HepG2 (cell line): ENCODE results near the gene ABCC10. TPM values are rescaled to one million over a fixed set of nuclear protein-coding genes. Genes with fewer than 3 reads are reported as not detected.

ENCODE experiments used
- EEA1 ChIP-seq: sonication (generic); formaldehyde crosslinking; IDR thresholded peaks from 2 replicates; pipeline ENCODE4 v1.5.1; 2020; ENCODE audit warnings: mild to moderate bottlenecking, missing genetic modification reagents, borderline replicate concordance
- GPN1 ChIP-seq: sonication (generic); formaldehyde crosslinking; IDR thresholded peaks from 2 replicates; pipeline ENCODE4 v1.5.1; 2020; ENCODE audit warnings: missing genetic modification reagents, borderline replicate concordance
- JUND ChIP-seq: sonication (generic); formaldehyde crosslinking; IDR thresholded peaks from 2 replicates; pipeline ENCODE4 v1.8.0; 2022; ENCODE audit warnings: mild to moderate bottlenecking, missing genetic modification reagents
- MEIS1 ChIP-seq: sonication (generic); formaldehyde crosslinking; IDR thresholded peaks from 2 replicates; pipeline ENCODE4 v1.9.0; 2021; ENCODE audit warnings: mild to moderate bottlenecking, missing genetic modification reagents, moderate library complexity, borderline replicate concordance
- NFATC3 ChIP-seq: sonication (generic); formaldehyde crosslinking; IDR thresholded peaks from 2 replicates; pipeline ENCODE4 v1.5.1; 2020; ENCODE audit warnings: mild to moderate bottlenecking, missing genetic modification reagents
- PCBP2 ChIP-seq: fragments of 200-400 bp; formaldehyde crosslinking; optimal IDR thresholded peaks from 2 replicates; pipeline ENCODE3; 2018; ENCODE audit warnings: low read length, low read depth; ENCODE audit not compliant: poor library complexity, severe bottlenecking
- TBL1XR1 ChIP-seq: fragments of 150-350 bp; IDR thresholded peaks from 2 replicates; pipeline ENCODE4 v1.6.1; 2014; ENCODE audit warnings: borderline replicate concordance, low read length; ENCODE audit not compliant: partially characterized antibody
- TEAD3 ChIP-seq: optimal IDR thresholded peaks from 2 replicates; pipeline ENCODE3; 2016; ENCODE audit warnings: borderline replicate concordance
- ZBTB21 ChIP-seq: sonication (generic); formaldehyde crosslinking; IDR thresholded peaks from 2 replicates; pipeline ENCODE4 v1.4.0; 2020; ENCODE audit warnings: missing genetic modification reagents
- ZNF121 ChIP-seq: sonication (generic); formaldehyde crosslinking; IDR thresholded peaks from 2 replicates; pipeline ENCODE4 v1.5.0; 2020; ENCODE audit warnings: mild to moderate bottlenecking, missing genetic modification reagents
- ZNF256 ChIP-seq: sonication (generic); formaldehyde crosslinking; conservative IDR thresholded peaks from 2 replicates; pipeline ENCODE4 v1.4.0; 2020; ENCODE audit warnings: missing genetic modification reagents
- ZNF3 ChIP-seq: IDR thresholded peaks from 2 replicates; pipeline ENCODE4 v1.7.0; 2017; ENCODE audit warnings: inconsistent platforms
- ZNF674 ChIP-seq: sonication (generic); formaldehyde crosslinking; IDR thresholded peaks from 2 replicates; pipeline ENCODE4 v1.5.0; 2020; ENCODE audit warnings: low read depth, mild to moderate bottlenecking, missing genetic modification reagents
- ZNF747 ChIP-seq: sonication (generic); formaldehyde crosslinking; IDR thresholded peaks from 2 replicates; pipeline ENCODE4 v1.8.1; 2023; ENCODE audit warnings: missing genetic modification reagents, mild to moderate bottlenecking, borderline replicate concordance
- polyA plus RNA-seq, 8 experiments: library from polyadenylated mRNA; depleted of rRNA in 3 of 8; stranded (reverse) in 7 of 8; unstranded in 1 of 8; fragments of >200 nt; fragmentation: Illumina TruSeq in 4 of 8; extraction: Trizol in 4 of 8; gene quantifications; 2 replicates each; pipeline versions ENCODE4 v1.2.1 to v1.2.3, GENCODE V29; 2011 to 2016; ENCODE audit warnings: low read depth in 4 of 8, missing spikeins in 1 of 8, mixed read lengths in 1 of 8; ENCODE audit not compliant: insufficient read depth in 1 of 8
- total RNA-seq, 5 experiments: library from RNA; depleted of rRNA; stranded (reverse); fragments of >200 nt; fragmentation: Illumina TruSeq; extraction: Trizol; gene quantifications; 2 replicates each; pipeline ENCODE4 v1.2.3, GENCODE V29; 2016; ENCODE audit warnings: low read depth in 1 of 5
- TF ChIP-seq, protein P1 (sequence below): sonication (generic); formaldehyde crosslinking; IDR thresholded peaks from 2 replicates; pipeline ENCODE4 v1.4.0; 2020; ENCODE audit warnings: missing genetic modification reagents, borderline replicate concordance
- TF ChIP-seq, protein P2 (sequence below): sonication (generic); formaldehyde crosslinking; IDR thresholded peaks from 2 replicates; pipeline ENCODE4 v1.4.0; 2020; ENCODE audit warnings: mild to moderate bottlenecking, missing genetic modification reagents
- TF ChIP-seq, protein P3 (sequence below): IDR thresholded peaks from 2 replicates; pipeline ENCODE4 v1.4.0; 2020; ENCODE audit warnings: mild to moderate bottlenecking, missing genetic modification reagents
- TF ChIP-seq, protein P4 (sequence below): sonication (generic); formaldehyde crosslinking; IDR thresholded peaks from 2 replicates; pipeline ENCODE4 v1.5.0; 2020; ENCODE audit warnings: mild to moderate bottlenecking, missing genetic modification reagents

Gene ABCC10
- total and polyA plus RNA-seq, 2 of the 13 experiments (the other 11 are each of a cell fraction or from before 2014, with no cell fraction given), result 16.0 to 24.3 TPM

DNA sequence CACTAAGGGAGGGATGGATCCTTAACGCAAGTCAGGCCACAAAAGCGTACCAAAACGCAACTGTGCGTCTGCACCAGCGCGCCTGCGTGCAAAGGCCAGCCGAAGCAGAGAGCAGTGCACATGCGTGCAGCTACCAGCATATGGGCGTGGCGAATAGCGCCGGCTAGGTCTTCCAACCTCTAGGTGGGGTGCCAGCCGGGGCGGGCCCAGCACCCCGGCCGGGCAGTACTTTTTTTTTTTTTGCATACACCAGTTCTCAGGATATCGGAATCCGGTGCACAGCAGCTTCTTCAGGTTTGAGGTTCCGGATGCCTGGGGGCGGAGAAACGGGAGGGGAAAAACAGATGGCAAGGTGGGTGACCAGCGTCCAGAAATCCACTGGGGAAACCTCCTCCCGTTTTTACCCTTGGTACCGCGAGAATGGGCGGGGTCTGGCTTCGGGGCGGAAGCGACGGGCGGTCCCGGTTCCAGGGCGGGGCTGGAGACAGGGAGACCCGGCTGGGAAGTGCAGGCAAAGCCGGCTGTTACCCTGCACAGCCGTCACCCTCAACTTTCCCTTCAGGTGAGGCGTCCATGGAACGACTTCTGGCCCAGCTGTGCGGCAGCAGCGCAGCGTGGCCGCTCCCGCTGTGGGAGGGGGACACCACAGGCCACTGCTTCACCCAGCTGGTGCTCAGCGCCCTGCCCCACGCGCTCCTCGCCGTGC is at the start of gene ABCC10 (continued):
- TF ChIP-seq MEIS1 (CRISPR knock-in tag) (peak; percentile 73; the same call in 1 of the 2 replicates), NFATC3 (CRISPR knock-in tag) (0 out of 2 replicates have a peak, but pooled peaks have one; percentile 11), EEA1 (CRISPR knock-in tag) (no peak; the same call in 1 of the 2 replicates), ZNF256 (CRISPR knock-in tag) (no peak; the same call in none of the 2 replicates), JUND (CRISPR knock-in tag) (no peak), GPN1 (CRISPR knock-in tag) (peak; percentile 54; the same call in 1 of the 2 replicates), ZNF121 (no peak), ZNF3 (CRISPR knock-in tag) (no peak; the same call in 1 of the 2 replicates), TEAD3 (CRISPR knock-in tag) (no peak), TBL1XR1 (peak; percentile 57), ZNF674 (no peak), PCBP2 (no peak), ZNF747 (CRISPR knock-in tag) (no peak), ZBTB21 (CRISPR knock-in tag) (peak; percentile 95; the same call in 1 of the 2 replicates)
- TF ChIP-seq, protein P1, sequence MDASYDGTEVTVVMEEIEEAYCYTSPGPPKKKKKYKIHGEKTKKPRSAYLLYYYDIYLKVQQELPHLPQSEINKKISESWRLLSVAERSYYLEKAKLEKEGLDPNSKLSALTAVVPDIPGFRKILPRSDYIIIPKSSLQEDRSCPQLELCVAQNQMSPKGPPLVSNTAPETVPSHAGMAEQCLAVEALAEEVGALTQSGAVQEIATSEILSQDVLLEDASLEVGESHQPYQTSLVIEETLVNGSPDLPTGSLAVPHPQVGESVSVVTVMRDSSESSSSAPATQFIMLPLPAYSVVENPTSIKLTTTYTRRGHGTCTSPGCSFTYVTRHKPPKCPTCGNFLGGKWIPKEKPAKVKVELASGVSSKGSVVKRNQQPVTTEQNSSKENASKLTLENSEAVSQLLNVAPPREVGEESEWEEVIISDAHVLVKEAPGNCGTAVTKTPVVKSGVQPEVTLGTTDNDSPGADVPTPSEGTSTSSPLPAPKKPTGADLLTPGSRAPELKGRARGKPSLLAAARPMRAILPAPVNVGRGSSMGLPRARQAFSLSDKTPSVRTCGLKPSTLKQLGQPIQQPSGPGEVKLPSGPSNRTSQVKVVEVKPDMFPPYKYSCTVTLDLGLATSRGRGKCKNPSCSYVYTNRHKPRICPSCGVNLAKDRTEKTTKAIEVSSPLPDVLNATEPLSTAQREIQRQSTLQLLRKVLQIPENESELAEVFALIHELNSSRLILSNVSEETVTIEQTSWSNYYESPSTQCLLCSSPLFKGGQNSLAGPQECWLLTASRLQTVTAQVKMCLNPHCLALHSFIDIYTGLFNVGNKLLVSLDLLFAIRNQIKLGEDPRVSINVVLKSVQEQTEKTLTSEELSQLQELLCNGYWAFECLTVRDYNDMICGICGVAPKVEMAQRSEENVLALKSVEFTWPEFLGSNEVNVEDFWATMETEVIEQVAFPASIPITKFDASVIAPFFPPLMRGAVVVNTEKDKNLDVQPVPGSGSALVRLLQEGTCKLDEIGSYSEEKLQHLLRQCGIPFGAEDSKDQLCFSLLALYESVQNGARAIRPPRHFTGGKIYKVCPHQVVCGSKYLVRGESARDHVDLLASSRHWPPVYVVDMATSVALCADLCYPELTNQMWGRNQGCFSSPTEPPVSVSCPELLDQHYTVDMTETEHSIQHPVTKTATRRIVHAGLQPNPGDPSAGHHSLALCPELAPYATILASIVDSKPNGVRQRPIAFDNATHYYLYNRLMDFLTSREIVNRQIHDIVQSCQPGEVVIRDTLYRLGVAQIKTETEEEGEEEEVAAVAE (CRISPR knock-in tag), result no peak
- TF ChIP-seq, protein P2, sequence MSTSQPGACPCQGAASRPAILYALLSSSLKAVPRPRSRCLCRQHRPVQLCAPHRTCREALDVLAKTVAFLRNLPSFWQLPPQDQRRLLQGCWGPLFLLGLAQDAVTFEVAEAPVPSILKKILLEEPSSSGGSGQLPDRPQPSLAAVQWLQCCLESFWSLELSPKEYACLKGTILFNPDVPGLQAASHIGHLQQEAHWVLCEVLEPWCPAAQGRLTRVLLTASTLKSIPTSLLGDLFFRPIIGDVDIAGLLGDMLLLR (CRISPR knock-in tag), result no peak; the same call in none of the 2 replicates
- TF ChIP-seq, protein P3, sequence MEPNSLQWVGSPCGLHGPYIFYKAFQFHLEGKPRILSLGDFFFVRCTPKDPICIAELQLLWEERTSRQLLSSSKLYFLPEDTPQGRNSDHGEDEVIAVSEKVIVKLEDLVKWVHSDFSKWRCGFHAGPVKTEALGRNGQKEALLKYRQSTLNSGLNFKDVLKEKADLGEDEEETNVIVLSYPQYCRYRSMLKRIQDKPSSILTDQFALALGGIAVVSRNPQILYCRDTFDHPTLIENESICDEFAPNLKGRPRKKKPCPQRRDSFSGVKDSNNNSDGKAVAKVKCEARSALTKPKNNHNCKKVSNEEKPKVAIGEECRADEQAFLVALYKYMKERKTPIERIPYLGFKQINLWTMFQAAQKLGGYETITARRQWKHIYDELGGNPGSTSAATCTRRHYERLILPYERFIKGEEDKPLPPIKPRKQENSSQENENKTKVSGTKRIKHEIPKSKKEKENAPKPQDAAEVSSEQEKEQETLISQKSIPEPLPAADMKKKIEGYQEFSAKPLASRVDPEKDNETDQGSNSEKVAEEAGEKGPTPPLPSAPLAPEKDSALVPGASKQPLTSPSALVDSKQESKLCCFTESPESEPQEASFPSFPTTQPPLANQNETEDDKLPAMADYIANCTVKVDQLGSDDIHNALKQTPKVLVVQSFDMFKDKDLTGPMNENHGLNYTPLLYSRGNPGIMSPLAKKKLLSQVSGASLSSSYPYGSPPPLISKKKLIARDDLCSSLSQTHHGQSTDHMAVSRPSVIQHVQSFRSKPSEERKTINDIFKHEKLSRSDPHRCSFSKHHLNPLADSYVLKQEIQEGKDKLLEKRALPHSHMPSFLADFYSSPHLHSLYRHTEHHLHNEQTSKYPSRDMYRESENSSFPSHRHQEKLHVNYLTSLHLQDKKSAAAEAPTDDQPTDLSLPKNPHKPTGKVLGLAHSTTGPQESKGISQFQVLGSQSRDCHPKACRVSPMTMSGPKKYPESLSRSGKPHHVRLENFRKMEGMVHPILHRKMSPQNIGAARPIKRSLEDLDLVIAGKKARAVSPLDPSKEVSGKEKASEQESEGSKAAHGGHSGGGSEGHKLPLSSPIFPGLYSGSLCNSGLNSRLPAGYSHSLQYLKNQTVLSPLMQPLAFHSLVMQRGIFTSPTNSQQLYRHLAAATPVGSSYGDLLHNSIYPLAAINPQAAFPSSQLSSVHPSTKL (CRISPR knock-in tag), result peak; percentile 52
- TF ChIP-seq, protein P4, sequence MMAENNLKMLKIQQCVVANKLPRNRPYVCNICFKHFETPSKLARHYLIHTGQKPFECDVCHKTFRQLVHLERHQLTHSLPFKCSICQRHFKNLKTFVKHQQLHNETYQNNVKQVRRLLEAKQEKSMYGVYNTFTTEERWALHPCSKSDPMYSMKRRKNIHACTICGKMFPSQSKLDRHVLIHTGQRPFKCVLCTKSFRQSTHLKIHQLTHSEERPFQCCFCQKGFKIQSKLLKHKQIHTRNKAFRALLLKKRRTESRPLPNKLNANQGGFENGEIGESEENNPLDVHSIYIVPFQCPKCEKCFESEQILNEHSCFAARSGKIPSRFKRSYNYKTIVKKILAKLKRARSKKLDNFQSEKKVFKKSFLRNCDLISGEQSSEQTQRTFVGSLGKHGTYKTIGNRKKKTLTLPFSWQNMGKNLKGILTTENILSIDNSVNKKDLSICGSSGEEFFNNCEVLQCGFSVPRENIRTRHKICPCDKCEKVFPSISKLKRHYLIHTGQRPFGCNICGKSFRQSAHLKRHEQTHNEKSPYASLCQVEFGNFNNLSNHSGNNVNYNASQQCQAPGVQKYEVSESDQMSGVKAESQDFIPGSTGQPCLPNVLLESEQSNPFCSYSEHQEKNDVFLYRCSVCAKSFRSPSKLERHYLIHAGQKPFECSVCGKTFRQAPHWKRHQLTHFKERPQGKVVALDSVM, result no peak
